Stimulated activated naive CD8-positive, alpha-beta T cell treated with anti-CD3 and anti-CD28 coated beads, Interleukin-15, amount 100 ng/mL, for 72 hours (primary cell): ENCODE data around the gene GOLGA8M.
"Not testable (repeated sequence)": the region's sequence is repeated elsewhere in the genome, so short reads cannot be mapped to it uniquely, and the experiment has no call there.

ENCODE experiments used
- ATAC-seq: fragments of 150-1000 bp; cut with Tn5 transposase; 2 replicates; pipeline ENCODE4 v1.10.0; 2021; ENCODE audit warnings: mild to moderate bottlenecking, moderate library complexity
- DNase-seq, 2 donors: peaks; one replicate each; pipeline ENCODE4 v3.0.0; 2021 to 2022
- H3K27ac Mint-ChIP-seq, 2 donors: one replicate each; pipeline ENCODE4 v1.8.0; 2022; ENCODE audit warnings: mild to moderate bottlenecking in 2 of 2, mixed read lengths in 2 of 2, moderate library complexity in 2 of 2
- H3K27me3 Mint-ChIP-seq: one replicate; pipeline ENCODE4 v1.8.0; 2022; ENCODE audit warnings: mixed read lengths
- H3K4me1 Mint-ChIP-seq: one replicate; pipeline ENCODE4 v1.8.0; 2022; ENCODE audit warnings: mild to moderate bottlenecking, mixed read lengths
- H3K4me3 Mint-ChIP-seq, 2 donors: one replicate each; pipeline ENCODE4 v1.8.0; 2022; ENCODE audit warnings: mild to moderate bottlenecking in 2 of 2, mixed read lengths in 2 of 2, moderate library complexity in 1 of 2
- H3K9me3 Mint-ChIP-seq, 2 donors: one replicate each; pipeline ENCODE4 v1.8.0; 2022; ENCODE audit warnings: mixed read lengths in 2 of 2

Gene GOLGA8M

GRCh38 chr15:28693021-28693420, 19.2 kb downstream of the GOLGA8M start:
- H3K9me3 Mint-ChIP-seq, H3K27ac Mint-ChIP-seq, H3K27me3 Mint-ChIP-seq, DNase-seq, H3K4me3 Mint-ChIP-seq, ATAC-seq, H3K4me1 Mint-ChIP-seq: not testable (repeated sequence)

- not testable (repeated sequence) for H3K27me3 Mint-ChIP-seq, H3K4me3 Mint-ChIP-seq, H3K4me1 Mint-ChIP-seq, H3K9me3 Mint-ChIP-seq, DNase-seq, ATAC-seq, H3K27ac Mint-ChIP-seq
Observed at GRCh38 chr15:28673533-28673932, 38.7 kb downstream of the GOLGA8M start.

GRCh38 chr15:28672122-28672521, 40.1 kb downstream of the GOLGA8M start:
- H3K27ac Mint-ChIP-seq, DNase-seq, H3K9me3 Mint-ChIP-seq, H3K4me3 Mint-ChIP-seq, H3K27me3 Mint-ChIP-seq, H3K4me1 Mint-ChIP-seq: not testable (repeated sequence)
- ATAC-seq, result peak; percentile 77

- not testable (repeated sequence) for H3K4me3 Mint-ChIP-seq, H3K4me1 Mint-ChIP-seq, H3K27ac Mint-ChIP-seq, H3K27me3 Mint-ChIP-seq, H3K9me3 Mint-ChIP-seq, DNase-seq
- ATAC-seq, result peak; percentile 48
Observed at GRCh38 chr15:28666402-28666801, 45.8 kb downstream of the GOLGA8M start.

- ATAC-seq, H3K9me3 Mint-ChIP-seq, H3K4me3 Mint-ChIP-seq, DNase-seq, H3K4me1 Mint-ChIP-seq, H3K27me3 Mint-ChIP-seq, H3K27ac Mint-ChIP-seq: not testable (repeated sequence)
Observed at GRCh38 chr15:28664575-28664974, 47.6 kb downstream of the GOLGA8M start.

DNA sequence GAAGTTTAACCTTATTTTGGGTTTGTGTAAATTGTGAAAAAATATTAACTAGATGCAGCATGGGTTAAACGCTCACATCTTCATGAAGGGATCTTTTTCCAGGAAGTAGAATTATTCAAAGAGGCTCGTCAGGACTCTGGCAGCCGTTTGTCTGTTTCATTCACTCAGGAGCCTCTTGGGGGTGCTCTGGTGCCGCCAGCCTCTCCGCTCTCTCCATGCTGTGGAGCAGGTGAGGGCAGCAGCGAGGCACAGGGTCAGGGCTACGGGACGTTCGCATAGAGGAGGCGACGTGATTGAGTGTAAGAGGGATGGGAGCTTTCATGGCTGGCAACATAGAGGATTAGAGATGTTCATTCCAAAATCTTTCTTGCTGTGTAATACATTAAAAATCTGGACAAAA, 48.5 kb downstream of the GOLGA8M start:
- DNase-seq, ATAC-seq, H3K9me3 Mint-ChIP-seq, H3K4me1 Mint-ChIP-seq, H3K27ac Mint-ChIP-seq, H3K4me3 Mint-ChIP-seq, H3K27me3 Mint-ChIP-seq: not testable (repeated sequence)

GRCh38 chr15:28660750-28661149, 51.5 kb downstream of the GOLGA8M start:
- DNase-seq, H3K27ac Mint-ChIP-seq, ATAC-seq, H3K4me3 Mint-ChIP-seq, H3K4me1 Mint-ChIP-seq, H3K9me3 Mint-ChIP-seq, H3K27me3 Mint-ChIP-seq: not testable (repeated sequence)

- not testable (repeated sequence) for H3K27me3 Mint-ChIP-seq, H3K9me3 Mint-ChIP-seq, H3K27ac Mint-ChIP-seq, H3K4me3 Mint-ChIP-seq, ATAC-seq, H3K4me1 Mint-ChIP-seq, DNase-seq
Observed at GRCh38 chr15:28656018-28656360, 56.2 kb downstream of the GOLGA8M start.

DNA sequence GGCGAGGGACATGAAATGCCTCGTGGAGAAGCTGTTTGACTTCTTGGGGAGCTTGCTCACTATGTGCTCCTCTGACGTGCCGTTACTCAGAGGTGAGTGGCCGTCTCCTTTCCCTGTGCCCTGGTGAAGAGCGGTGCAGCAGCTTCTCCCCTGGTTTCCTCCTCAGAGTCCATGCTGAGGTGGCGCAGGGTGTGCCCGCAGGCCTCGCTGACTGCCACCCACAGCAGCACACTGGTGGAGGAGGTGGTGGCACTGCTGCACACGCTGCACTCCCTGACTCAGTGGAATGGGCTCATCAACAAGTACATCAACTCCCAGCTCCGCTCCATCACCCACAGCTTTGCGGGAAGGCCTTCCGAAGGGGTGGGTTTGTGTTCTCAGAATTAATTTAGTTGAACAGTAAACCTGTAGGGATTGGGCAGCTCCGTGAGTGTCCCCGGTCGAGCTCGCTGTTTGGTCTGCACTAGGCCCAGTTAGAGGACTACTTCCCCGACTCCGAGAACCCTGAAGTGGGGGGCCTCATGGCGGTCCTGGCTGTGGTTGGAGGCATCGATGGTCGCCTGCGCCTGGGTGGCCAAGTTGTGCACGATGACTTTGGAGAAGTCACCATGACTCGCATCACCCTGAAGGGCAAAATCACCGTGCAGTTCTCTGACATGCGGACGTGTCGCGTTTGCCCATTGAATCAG, 56.7 kb downstream of the GOLGA8M start:
- not testable (repeated sequence) for ATAC-seq, H3K4me3 Mint-ChIP-seq, H3K27me3 Mint-ChIP-seq, H3K27ac Mint-ChIP-seq, H3K9me3 Mint-ChIP-seq, H3K4me1 Mint-ChIP-seq, DNase-seq

DNA sequence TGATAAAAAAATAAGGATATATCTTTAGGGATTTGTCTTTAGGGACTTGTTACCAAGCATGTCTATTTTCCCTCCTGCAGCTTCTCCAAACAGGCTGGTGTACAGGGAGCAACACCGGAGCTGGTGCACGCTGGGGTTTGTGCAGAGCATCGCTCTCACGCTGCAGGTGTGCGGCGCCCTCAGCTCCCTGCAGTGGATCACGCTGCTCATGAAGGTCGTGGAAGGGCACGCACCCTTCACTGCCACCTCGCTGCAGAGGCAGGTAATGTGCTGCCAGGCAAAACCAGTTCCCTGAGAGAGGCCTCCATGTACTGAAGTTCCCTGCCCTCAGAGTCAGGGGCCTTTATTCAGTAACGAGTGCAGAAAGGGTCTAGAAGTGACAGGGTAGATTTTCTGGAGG, 58.0 kb downstream of the GOLGA8M start:
- not testable (repeated sequence) for H3K9me3 Mint-ChIP-seq, H3K4me3 Mint-ChIP-seq, DNase-seq, H3K27ac Mint-ChIP-seq, H3K27me3 Mint-ChIP-seq, ATAC-seq, H3K4me1 Mint-ChIP-seq

GRCh38 chr15:28652538-28652937, 59.7 kb downstream of the GOLGA8M start:
- H3K27me3 Mint-ChIP-seq, H3K4me3 Mint-ChIP-seq, ATAC-seq, H3K27ac Mint-ChIP-seq, DNase-seq, H3K4me1 Mint-ChIP-seq, H3K9me3 Mint-ChIP-seq: not testable (repeated sequence)
